Calu3 (cell line): ENCODE results near the gene NRG2. TPM values are rescaled to one million over a fixed set of nuclear protein-coding genes. Genes with fewer than 3 reads are reported as not detected.

Source experiments
- BruUV-seq: library from RNA; stranded (reverse); fragments of 400-500 nt; replicated peaks from 2 replicates; lab custom pipeline; 2021; lab: Mats Ljungman, UMichigan
- CTCF ChIA-PET: fragments of 300-600 bp; sonication (Branson Sonifier 250); formaldehyde crosslinking; loops from one replicate; lab custom pipeline; 2022; ENCODE audit warnings: antibody characterized with exemption; lab: Charles Lee
- DNase-seq: peaks from one replicate; pipeline ENCODE4 v3.0.0; 2022
- H3K27ac Mint-ChIP-seq: one replicate; pipeline ENCODE4 v1.8.0; 2022; ENCODE audit warnings: mixed read lengths; ENCODE audit not compliant: unreplicated experiment
- H3K27me3 Mint-ChIP-seq: one replicate; pipeline ENCODE4 v1.8.0; 2022; ENCODE audit warnings: mixed read lengths; ENCODE audit not compliant: unreplicated experiment
- H3K36me3 Mint-ChIP-seq: one replicate; pipeline ENCODE4 v1.8.0; 2022; ENCODE audit warnings: mild to moderate bottlenecking, moderate library complexity, mixed read lengths; ENCODE audit not compliant: insufficient read depth, unreplicated experiment
- H3K4me1 Mint-ChIP-seq: one replicate; pipeline ENCODE4 v1.8.0; 2022; ENCODE audit warnings: mild to moderate bottlenecking, low read depth, mixed read lengths; ENCODE audit not compliant: unreplicated experiment
- H3K4me3 Mint-ChIP-seq: one replicate; pipeline ENCODE4 v1.8.0; 2022; ENCODE audit warnings: mild to moderate bottlenecking, low read depth, moderate library complexity, mixed read lengths; ENCODE audit not compliant: unreplicated experiment
- H3K9me3 Mint-ChIP-seq: one replicate; pipeline ENCODE4 v1.8.0; 2022; ENCODE audit warnings: low read depth, mixed read lengths; ENCODE audit not compliant: unreplicated experiment
- CTCF ChIP-seq: fragments of 200-600 bp; IDR thresholded peaks from one replicate; pipeline ENCODE4 v1.8.0; 2022; ENCODE audit warnings: antibody characterized with exemption; ENCODE audit not compliant: unreplicated experiment
- intact Hi-C: fragments of 100-400 bp; cut with micrococcal nuclease; formaldehyde crosslinking; loops from one replicate; pipeline ENCODE4 v1.10.0; 2022; ENCODE audit not compliant: unreplicated experiment
- total RNA-seq: library from RNA; stranded (reverse); gene quantifications from 2 replicates; pipeline ENCODE4 v1.2.3, GENCODE V29; 2022

NRG2 gene
- total RNA-seq, 1 experiment from 2014 or later, result 1.4 TPM

GRCh38 chr5:139904566-139904815 is 138.6 kb downstream of the NRG2 start:
- Mint-ChIP-seq H3K4me3 (no peak overlapping the region), H3K27me3 (peaks cover 43% of the 10 kb centered on the region), H3K36me3 (no peaks in the 10 kb centered on the region), H3K4me1 (no peaks in the 10 kb centered on the region), H3K27ac (no peak overlapping the region), H3K9me3 (no peaks in the 10 kb centered on the region)
- intact Hi-C loops, result no loop called here
- DNase-seq, result no peak
- CTCF ChIA-PET, result interaction anchor here (1.1 kb wide), 1 partner anchor 64 kb away, joined by 3 read pairs; no protein-coding TSS in a partner anchor
- no peak for TF ChIP-seq CTCF
- no TSS peak for BruUV-seq

GRCh38 chr5:139903795-139904565 is 139.1 kb downstream of the NRG2 start:
- no peak for TF ChIP-seq CTCF
- DNase-seq, result peak; percentile 18
- H3K27ac Mint-ChIP-seq, result no peak overlapping the region
- CTCF ChIA-PET, result interaction anchor here (1.1 kb wide), 1 partner anchor 65 kb away, joined by 3 read pairs; no protein-coding TSS in a partner anchor
- no TSS peak for BruUV-seq
- H3K27me3 Mint-ChIP-seq, result peaks cover 48% of the 10 kb centered on the region
- H3K4me1 Mint-ChIP-seq, result no peaks in the 10 kb centered on the region
- no peaks in the 10 kb centered on the region for H3K36me3 Mint-ChIP-seq
- H3K9me3 Mint-ChIP-seq, result no peaks in the 10 kb centered on the region
- intact Hi-C loops, result no loop called here
- no peak overlapping the region for H3K4me3 Mint-ChIP-seq

- no peak for TF ChIP-seq CTCF
- CTCF ChIA-PET, result no interaction called here
- H3K9me3 Mint-ChIP-seq, result no peaks in the 10 kb centered on the region
- no peak for DNase-seq
- intact Hi-C loops, result no loop called here
- BruUV-seq, result no TSS peak
- no peaks in the 10 kb centered on the region for H3K36me3 Mint-ChIP-seq
- no peaks in the 10 kb centered on the region for H3K4me1 Mint-ChIP-seq
- H3K27me3 Mint-ChIP-seq, result peaks cover 54% of the 10 kb centered on the region
- H3K27ac Mint-ChIP-seq, result no peak overlapping the region
- no peak overlapping the region for H3K4me3 Mint-ChIP-seq
Measured at GRCh38 chr5:139903450-139903794, 139.7 kb downstream of the NRG2 start.

- Mint-ChIP-seq H3K4me1 (no peaks in the 10 kb centered on the region), H3K4me3 (no peak overlapping the region), H3K27ac (no peak overlapping the region), H3K9me3 (no peaks in the 10 kb centered on the region), H3K36me3 (no peaks in the 10 kb centered on the region), H3K27me3 (peaks cover 68% of the 10 kb centered on the region)
- CTCF ChIA-PET, result no interaction called here
- no TSS peak for BruUV-seq
- no peak for DNase-seq
- TF ChIP-seq CTCF, result no peak
- intact Hi-C loops, result no loop called here
Measured at GRCh38 chr5:139901986-139902385, 141.1 kb downstream of the NRG2 start.
